Body of pancreas (tissue), 4 donors: ENCODE results near the gene SFTPB. TPM values are rescaled to one million over a fixed set of nuclear protein-coding genes. Genes with fewer than 3 reads are reported as not detected.

Experiments
- ATAC-seq: fragments of 150-250 bp; one replicate; pipeline ENCODE4 v1.9.1; 2016
- DNase-seq, 4 donors: peaks; one replicate each; pipeline ENCODE4 v3.0.0-alpha.2; 2019
- H3K27ac ChIP-seq, 4 donors: fragments of 200-600 bp; sonication (generic); 1 replicate in 3 of 4; 2 replicates in 1 of 4; pipeline versions ENCODE4 v1.5.1 to v1.6.1; 2016 to 2019; ENCODE audit warnings: mild to moderate bottlenecking in 1 of 4, mixed read lengths in 1 of 4, moderate library complexity in 1 of 4
- H3K27me3 ChIP-seq, 2 donors: fragments of 200-600 bp; sonication (generic); one replicate each; pipeline ENCODE4 v1.6.0; 2016; ENCODE audit warnings: mild to moderate bottlenecking in 1 of 2
- H3K36me3 ChIP-seq, 2 donors: fragments of 200-600 bp; sonication (generic); replicated peaks in 1 of 2; 2 replicates each; pipeline ENCODE4 v1.5.1; 2016; ENCODE audit warnings: low read depth in 2 of 2; ENCODE audit not compliant: insufficient read depth in 1 of 2
- H3K4me1 ChIP-seq: fragments of 200-600 bp; sonication (generic); one replicate; pipeline ENCODE4 v1.6.0; 2016
- H3K4me3 ChIP-seq, 2 donors: fragments of 200-600 bp; sonication (generic); 1 replicate in 1 of 2; 2 replicates in 1 of 2; pipeline ENCODE4 v1.5.1; 2016 to 2019
- H3K9me3 ChIP-seq, 3 donors: fragments of 200-600 bp; sonication (generic); 1 replicate in 2 of 3; 2 replicates in 1 of 3; pipeline ENCODE4 v1.5.1; 2016
- CTCF ChIP-seq, 7 experiments: fragments of 450-650 bp in 4 of 7; fragments of 200-600 bp in 3 of 7; sonication (generic) in 3 of 7; IDR thresholded peaks; one replicate each; pipeline ENCODE4 v1.5.1; 2016 to 2019; ENCODE audit warnings: antibody characterized with exemption in 7 of 7
- POLR2A ChIP-seq, 3 donors: fragments of 450-650 bp; IDR thresholded peaks; one replicate each; pipeline ENCODE4 v1.6.1; 2016; ENCODE audit warnings: antibody characterized with exemption in 3 of 3, mild to moderate bottlenecking in 2 of 3
- WGBS, 2 donors: methylation state at CpG; one replicate each; pipeline ENCODE4 v1.1.5; 2017; 5-methylcytosine and 5-hydroxymethylcytosine counted together
- intact Hi-C: fragments of 100-400 bp; cut with DNase I; formaldehyde crosslinking; loops from one replicate; pipeline ENCODE4 v1.15.1; 2023
- total RNA-seq, 2 donors: library from RNA; depleted of rRNA; stranded (reverse); fragments of >200 nt; gene quantifications; one replicate each; pipeline ENCODE4 v1.1.0, GENCODE V29; 2016

Gene SFTPB
- total RNA-seq, 2 donors from 2014 or later: not detected

- WGBS, 2 donors: 76 to 77% methylated on average over 8 of the region's 8 CpGs
- ATAC-seq: no peak
- intact Hi-C loops: no loop called here
- Histone ChIP-seq H3K4me1 (no peaks in the 10 kb centered on the region), H3K27me3 (no peaks in the 10 kb centered on the region), H3K9me3 (no peaks in the 10 kb centered on the region), H3K36me3 (no peaks in the 10 kb centered on the region), H3K4me3 (no peak overlapping the region), H3K27ac (no peak overlapping the region)
- no peak for DNase-seq
- TF ChIP-seq CTCF (IDR thresholded peaks at IDR 0.05): no peak
- TF ChIP-seq POLR2A (IDR thresholded peaks at IDR 0.05): no peak
These were observed 30.9 kb upstream of the SFTPB start for GRCh38 chr2:85698880-85699254.

GRCh38 chr2:85698184-85698879 lies 30.3 kb upstream of the SFTPB start:
- H3K9me3 ChIP-seq: no peaks in the 10 kb centered on the region
- no peaks in the 10 kb centered on the region for H3K27me3 ChIP-seq
- intact Hi-C loops: no loop called here
- no peaks in the 10 kb centered on the region for H3K36me3 ChIP-seq
- TF ChIP-seq POLR2A (IDR thresholded peaks at IDR 0.05): no peak
- no peak for TF ChIP-seq CTCF (IDR thresholded peaks at IDR 0.05)
- H3K27ac ChIP-seq: no peak overlapping the region
- no peaks in the 10 kb centered on the region for H3K4me1 ChIP-seq
- WGBS, 2 donors: 69 to 86% methylated on average over 8 to 11 of the region's 11 CpGs
- no peak overlapping the region for H3K4me3 ChIP-seq
- no peak for DNase-seq
- no peak for ATAC-seq

- TF ChIP-seq POLR2A (IDR thresholded peaks at IDR 0.05) (no peak), CTCF (IDR thresholded peaks at IDR 0.05) (no peak)
- intact Hi-C loops: no loop called here
- H3K4me3 ChIP-seq: no peak overlapping the region
- no peaks in the 10 kb centered on the region for H3K9me3 ChIP-seq
- DNase-seq (no peak), ATAC-seq (no peak)
- H3K27ac ChIP-seq: no peak overlapping the region
- 52 to 58% methylated on average over 2 of the region's 2 CpGs for WGBS, 2 donors
- no peaks in the 10 kb centered on the region for H3K36me3 ChIP-seq
- no peaks in the 10 kb centered on the region for H3K27me3 ChIP-seq
- no peaks in the 10 kb centered on the region for H3K4me1 ChIP-seq
These were observed 29.7 kb upstream of the SFTPB start for GRCh38 chr2:85697716-85698115.

- TF ChIP-seq CTCF (IDR thresholded peaks at IDR 0.05) (no peak), POLR2A (IDR thresholded peaks at IDR 0.05) (no peak)
- no peak overlapping the region for H3K4me3 ChIP-seq
- no peaks in the 10 kb centered on the region for H3K9me3 ChIP-seq
- H3K4me1 ChIP-seq: no peaks in the 10 kb centered on the region
- ATAC-seq (no peak), DNase-seq (no peak)
- no peaks in the 10 kb centered on the region for H3K36me3 ChIP-seq
- intact Hi-C loops: no loop called here
- 96 to 100% methylated on average over 1 to 2 of the region's 3 CpGs for WGBS, 2 donors
- H3K27ac ChIP-seq: no peak overlapping the region
- H3K27me3 ChIP-seq: no peaks in the 10 kb centered on the region
These were observed 29.1 kb upstream of the SFTPB start for GRCh38 chr2:85697096-85697495.
